ENCODE data around the gene SEPHS1.
A peak's percentile ranks its signal among the peaks of the same experiment; 100 is the strongest.

The SEPHS1 gene

DNA sequence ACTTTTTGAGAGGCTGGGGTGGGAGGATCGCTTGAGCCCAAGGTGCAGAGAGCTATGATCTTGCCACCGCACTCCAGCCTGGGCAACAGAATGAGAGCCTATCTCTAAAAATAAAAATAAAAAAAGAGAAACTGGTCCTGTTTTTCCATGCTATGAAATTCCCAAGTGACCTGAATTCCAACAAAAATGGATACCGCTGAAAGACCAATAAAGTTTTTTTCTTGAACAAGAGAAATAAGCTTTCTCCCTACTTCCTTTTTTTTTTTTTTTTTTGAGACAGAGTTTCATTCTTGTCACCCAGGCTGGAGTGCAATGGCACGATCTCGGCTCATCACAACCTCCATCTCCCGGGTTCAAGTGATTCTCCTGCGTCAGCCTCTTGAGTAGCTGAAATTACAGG lies 12.5 kb upstream of the SEPHS1 start:
- no peak overlapping the region for H3K4me3 ChIP-seq (ENCODE audit: low read depth, low read length)
- no peaks in the 10 kb centered on the region for H3K4me1 ChIP-seq (ENCODE audit: control insufficient read depth, insufficient read depth, low read length)
- no peaks in the 10 kb centered on the region for H3K27me3 ChIP-seq (ENCODE audit: control insufficient read depth, insufficient read depth, low read length)
- H3K27ac ChIP-seq (ENCODE audit: low read depth, low read length): no peak overlapping the region
- H3K9me3 ChIP-seq (ENCODE audit: control insufficient read depth, insufficient read depth, low read depth, low read length): no peaks in the 10 kb centered on the region
- no peaks in the 10 kb centered on the region for H3K36me3 ChIP-seq (ENCODE audit: control insufficient read depth, insufficient read depth, low read length)
- no peak overlapping the region for H3K9ac ChIP-seq (ENCODE audit: low read length)

DNA sequence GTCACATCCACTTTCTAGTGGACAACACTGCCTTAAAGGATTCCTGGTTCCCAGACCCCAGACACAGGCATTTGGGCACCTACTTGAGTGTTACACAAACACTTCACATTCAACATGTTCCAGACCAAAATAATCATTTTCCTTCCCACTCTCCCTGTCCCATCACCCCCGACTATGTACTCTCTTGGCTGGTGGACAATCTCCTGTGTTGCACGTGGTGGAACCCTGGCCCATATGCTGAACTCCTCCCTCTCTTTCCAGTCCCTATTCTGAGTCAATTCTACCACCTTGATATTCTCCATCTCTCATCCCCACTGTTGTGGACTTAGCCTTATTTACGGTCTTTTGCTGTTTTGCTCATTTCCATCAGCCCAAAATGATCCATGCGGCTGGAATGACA lies 8.3 kb upstream of the SEPHS1 start:
- Histone ChIP-seq H3K4me3 (ENCODE audit: low read depth, low read length) (no peak overlapping the region), H3K9ac (ENCODE audit: low read length) (no peak overlapping the region), H3K36me3 (ENCODE audit: control insufficient read depth, insufficient read depth, low read length) (no peaks in the 10 kb centered on the region), H3K27ac (ENCODE audit: low read depth, low read length) (no peak overlapping the region), H3K27me3 (ENCODE audit: control insufficient read depth, insufficient read depth, low read length) (peaks cover 9% of the 10 kb centered on the region; the same call in 1 of the 2 replicates), H3K4me1 (ENCODE audit: control insufficient read depth, insufficient read depth, low read length) (peaks cover 20% of the 10 kb centered on the region), H3K9me3 (ENCODE audit: control insufficient read depth, insufficient read depth, low read depth, low read length) (no peaks in the 10 kb centered on the region)

DNA sequence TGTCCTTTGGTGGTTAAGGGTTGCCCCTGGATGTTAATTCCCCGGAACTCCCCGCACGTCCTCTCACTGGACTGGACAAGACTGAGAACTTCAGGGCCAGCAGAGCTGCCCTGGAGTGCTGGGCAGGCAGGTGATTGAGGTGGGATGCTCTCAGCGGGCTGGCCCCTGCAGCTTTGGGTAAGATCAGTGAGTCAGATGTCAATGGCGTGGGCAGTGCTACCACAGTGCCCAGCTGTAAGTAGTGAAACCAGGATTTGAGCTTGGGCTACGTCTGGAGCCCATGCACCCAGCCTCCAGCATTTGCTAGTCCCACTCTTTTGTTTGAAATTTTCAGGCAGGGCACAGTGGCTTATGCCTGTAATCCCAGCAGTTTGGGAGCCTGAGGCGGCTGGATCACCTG lies 6.7 kb upstream of the SEPHS1 start:
- Histone ChIP-seq H3K36me3 (ENCODE audit: control insufficient read depth, insufficient read depth, low read length) (no peaks in the 10 kb centered on the region), H3K9ac (ENCODE audit: low read length) (no peak overlapping the region), H3K4me3 (ENCODE audit: low read depth, low read length) (no peak overlapping the region), H3K4me1 (ENCODE audit: control insufficient read depth, insufficient read depth, low read length) (peaks cover 35% of the 10 kb centered on the region), H3K9me3 (ENCODE audit: control insufficient read depth, insufficient read depth, low read depth, low read length) (no peaks in the 10 kb centered on the region), H3K27ac (ENCODE audit: low read depth, low read length) (no peak overlapping the region), H3K27me3 (ENCODE audit: control insufficient read depth, insufficient read depth, low read length) (peaks cover 22% of the 10 kb centered on the region; the same call in 1 of the 2 replicates)

DNA sequence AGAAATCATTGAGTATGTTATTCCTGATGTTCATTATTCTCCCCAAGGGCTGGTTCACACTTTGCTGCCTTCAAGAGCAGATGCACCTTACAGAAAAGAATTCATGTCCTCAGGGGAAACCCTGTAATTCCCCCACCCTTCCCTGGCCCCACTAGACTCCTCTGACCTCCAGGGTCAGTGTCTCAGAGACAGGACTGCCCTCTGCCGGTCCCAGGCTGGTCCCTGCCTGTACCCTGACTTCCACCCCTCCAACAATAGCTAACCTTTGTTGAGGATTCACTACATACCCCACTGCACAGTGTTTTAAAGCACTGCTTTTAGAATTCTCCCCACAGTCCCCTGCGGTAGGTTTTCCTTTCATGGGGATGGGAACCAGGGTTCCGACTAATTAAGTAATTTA lies 4.4 kb upstream of the SEPHS1 start:
- peaks cover 35% of the 10 kb centered on the region for H3K4me1 ChIP-seq (ENCODE audit: control insufficient read depth, insufficient read depth, low read length)
- H3K27ac ChIP-seq (ENCODE audit: low read depth, low read length): no peak overlapping the region; the same call in 1 of the 2 replicates
- peak overlapping the region; percentile 97 for H3K9ac ChIP-seq (ENCODE audit: low read length)
- H3K27me3 ChIP-seq (ENCODE audit: control insufficient read depth, insufficient read depth, low read length): peaks cover 22% of the 10 kb centered on the region; the same call in 1 of the 2 replicates
- peak overlapping the region; percentile 78; the same call in 1 of the 2 replicates for H3K4me3 ChIP-seq (ENCODE audit: low read depth, low read length)
- no peaks in the 10 kb centered on the region for H3K9me3 ChIP-seq (ENCODE audit: control insufficient read depth, insufficient read depth, low read depth, low read length)
- H3K36me3 ChIP-seq (ENCODE audit: control insufficient read depth, insufficient read depth, low read length): no peaks in the 10 kb centered on the region

DNA sequence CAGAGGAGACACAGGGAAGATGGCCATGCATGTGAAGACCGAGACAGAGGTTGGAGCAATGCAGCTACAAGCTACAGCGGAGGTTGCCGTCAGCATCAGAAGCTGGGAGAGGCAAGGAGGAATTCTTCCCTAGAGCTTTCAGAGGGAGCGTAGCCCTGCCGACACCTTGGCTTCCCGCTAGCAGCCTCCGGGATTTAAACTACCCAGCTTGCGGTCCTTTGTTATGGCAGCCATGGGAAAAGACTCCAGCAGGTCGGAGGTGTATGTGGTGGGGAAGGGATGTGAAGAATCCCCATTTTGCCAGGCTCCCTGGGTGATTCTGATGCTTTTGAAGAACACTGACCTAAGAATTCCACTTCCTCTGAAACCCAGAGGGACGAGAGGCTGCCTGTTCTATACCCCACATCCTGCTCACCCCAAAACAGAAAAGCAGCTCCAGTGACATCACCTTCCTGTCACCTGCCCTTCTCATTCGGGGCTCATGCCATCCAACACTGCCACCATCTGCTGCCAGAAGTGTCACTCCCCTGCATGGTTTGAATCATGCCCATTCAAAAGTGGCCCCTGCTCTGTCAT lies 3.3 kb upstream of the SEPHS1 start:
- Histone ChIP-seq H3K4me3 (ENCODE audit: low read depth, low read length) (peak overlapping the region; percentile 78), H3K9ac (ENCODE audit: low read length) (peak overlapping the region; percentile 97), H3K27ac (ENCODE audit: low read depth, low read length) (peak overlapping the region; percentile 96)

DNA sequence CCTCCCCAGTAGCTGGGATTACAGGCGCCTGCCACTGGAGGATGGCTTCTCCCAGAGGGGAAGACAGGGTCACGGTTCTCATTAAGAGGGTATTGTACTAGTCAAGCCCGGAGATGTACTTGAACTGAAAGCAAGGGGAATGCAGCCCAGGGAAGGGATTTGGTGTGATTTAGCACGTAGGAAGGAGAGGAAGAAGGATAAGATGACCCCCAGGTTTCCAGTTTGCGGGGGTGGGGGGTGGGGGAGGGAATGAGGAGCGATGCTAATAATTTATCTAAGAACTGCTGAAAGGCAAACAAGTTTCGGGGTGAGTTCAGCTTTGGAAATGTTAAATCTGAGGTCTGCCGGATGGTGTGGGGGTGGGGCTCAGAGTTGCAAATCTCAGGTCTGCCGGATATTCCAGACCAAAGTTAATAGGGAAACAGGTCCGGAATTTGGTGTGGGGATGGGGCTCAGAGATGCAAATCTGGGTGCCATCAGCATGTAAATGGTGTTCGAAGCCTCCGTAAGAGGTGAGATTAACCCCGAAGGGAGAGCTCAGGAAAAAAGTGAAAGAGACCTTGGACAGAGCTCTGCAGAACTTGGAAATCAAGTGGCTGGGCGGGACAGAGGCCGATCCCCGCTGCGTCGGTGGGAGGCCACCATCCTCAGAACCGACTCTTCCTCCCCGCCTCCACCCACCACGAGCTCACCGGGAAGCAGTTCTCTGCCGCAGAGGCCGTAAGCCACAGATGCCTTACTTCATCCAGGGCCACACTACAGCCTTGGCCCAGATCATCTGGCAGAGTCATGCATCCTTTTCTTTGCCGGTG lies 1.6 kb upstream of the SEPHS1 start:
- 0 out of 2 replicates have a peak, but pooled peaks cover 5% of the 10 kb centered on the region for H3K36me3 ChIP-seq (ENCODE audit: control insufficient read depth, insufficient read depth, low read length)
- peaks cover 46% of the 10 kb centered on the region for H3K4me1 ChIP-seq (ENCODE audit: control insufficient read depth, insufficient read depth, low read length)
- H3K27me3 ChIP-seq (ENCODE audit: control insufficient read depth, insufficient read depth, low read length): peaks cover 22% of the 10 kb centered on the region; the same call in 1 of the 2 replicates
- H3K9ac ChIP-seq (ENCODE audit: low read length): peak overlapping the region; percentile 97
- H3K27ac ChIP-seq (ENCODE audit: low read depth, low read length): peak overlapping the region; percentile 99
- peak overlapping the region; percentile 78 for H3K4me3 ChIP-seq (ENCODE audit: low read depth, low read length)
- H3K9me3 ChIP-seq (ENCODE audit: control insufficient read depth, insufficient read depth, low read depth, low read length): no peaks in the 10 kb centered on the region

More for the DNA sequence above, 3.3 kb upstream of the SEPHS1 start:
- Histone ChIP-seq H3K9me3 (ENCODE audit: control insufficient read depth, insufficient read depth, low read depth, low read length) (no peaks in the 10 kb centered on the region), H3K4me1 (ENCODE audit: control insufficient read depth, insufficient read depth, low read length) (peaks cover 35% of the 10 kb centered on the region), H3K27me3 (ENCODE audit: control insufficient read depth, insufficient read depth, low read length) (peaks cover 22% of the 10 kb centered on the region; the same call in 1 of the 2 replicates), H3K36me3 (ENCODE audit: control insufficient read depth, insufficient read depth, low read length) (no peaks in the 10 kb centered on the region)

DNA sequence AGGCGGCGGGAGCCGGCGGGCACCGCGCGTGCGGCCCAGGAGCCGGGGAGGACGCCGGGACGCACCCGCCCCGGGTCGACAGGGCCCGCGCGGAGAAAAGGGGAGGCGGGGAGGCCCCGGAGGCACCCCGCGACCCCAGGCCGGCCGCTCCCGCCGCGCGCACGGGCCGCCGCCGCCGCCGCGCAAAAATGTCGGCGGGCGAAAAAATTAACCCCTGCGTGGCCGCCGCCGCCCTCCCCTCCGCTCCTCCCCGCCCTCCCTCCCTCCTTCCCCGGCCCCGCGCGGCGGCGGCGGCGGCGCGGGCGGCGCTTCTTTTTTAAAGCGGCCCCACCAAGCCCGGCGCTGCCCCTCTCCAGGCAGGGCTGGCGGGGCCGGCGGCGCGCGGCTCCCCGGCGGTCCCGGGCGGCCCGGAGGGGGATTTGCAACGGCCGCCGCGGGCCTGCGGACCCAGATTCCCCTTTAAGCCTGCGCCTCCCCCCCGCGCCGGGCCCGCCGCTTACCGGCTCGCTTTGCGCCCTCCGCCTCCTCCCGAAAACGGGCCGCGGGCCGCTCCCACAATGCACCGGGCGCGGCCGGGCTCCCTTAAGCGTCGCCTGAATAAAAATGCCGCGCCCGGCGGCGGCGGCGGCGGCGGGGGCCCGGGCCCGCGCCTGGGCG lies 465 bp downstream of the SEPHS1 start:
- H3K4me3 ChIP-seq (ENCODE audit: low read depth, low read length): peak overlapping the region; percentile 82
- H3K27ac ChIP-seq (ENCODE audit: low read depth, low read length): no peak overlapping the region
- H3K4me1 ChIP-seq (ENCODE audit: control insufficient read depth, insufficient read depth, low read length): peaks cover 42% of the 10 kb centered on the region
- H3K9ac ChIP-seq (ENCODE audit: low read length): peak overlapping the region; percentile 92
- no peaks in the 10 kb centered on the region for H3K9me3 ChIP-seq (ENCODE audit: control insufficient read depth, insufficient read depth, low read depth, low read length)
- peaks cover 22% of the 10 kb centered on the region; the same call in 1 of the 2 replicates for H3K27me3 ChIP-seq (ENCODE audit: control insufficient read depth, insufficient read depth, low read length)
- peaks cover 24% of the 10 kb centered on the region for H3K36me3 ChIP-seq (ENCODE audit: control insufficient read depth, insufficient read depth, low read length)

DNA sequence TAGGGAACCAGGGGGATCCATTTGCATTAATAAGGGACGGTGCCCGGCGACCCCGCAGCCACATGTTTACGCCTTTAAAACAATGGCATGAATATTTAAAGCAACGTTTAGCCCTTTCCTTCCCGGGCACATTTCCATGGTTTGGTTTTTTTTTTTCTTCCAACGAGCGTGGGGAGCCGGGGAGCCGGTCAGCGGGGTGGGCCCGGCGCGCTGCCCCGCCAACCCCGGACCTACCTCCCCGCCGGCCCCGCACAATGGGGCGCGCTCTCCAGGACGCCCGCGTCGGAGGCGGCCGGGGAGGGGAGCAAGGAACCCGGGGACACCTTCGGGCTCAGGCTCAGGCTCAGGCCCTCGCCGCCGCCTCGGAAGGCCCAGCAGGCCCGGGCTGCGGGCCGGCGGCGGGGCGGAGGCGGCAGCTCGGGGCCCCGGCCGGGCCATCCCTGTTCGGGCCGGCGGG lies 1.0 kb downstream of the SEPHS1 start:
- Histone ChIP-seq H3K9me3 (ENCODE audit: control insufficient read depth, insufficient read depth, low read depth, low read length) (no peaks in the 10 kb centered on the region), H3K4me1 (ENCODE audit: control insufficient read depth, insufficient read depth, low read length) (peaks cover 36% of the 10 kb centered on the region), H3K27ac (ENCODE audit: low read depth, low read length) (peak overlapping the region; percentile 97), H3K36me3 (ENCODE audit: control insufficient read depth, insufficient read depth, low read length) (peaks cover 29% of the 10 kb centered on the region), H3K4me3 (ENCODE audit: low read depth, low read length) (peak overlapping the region; percentile 82), H3K9ac (ENCODE audit: low read length) (peak overlapping the region; percentile 92), H3K27me3 (ENCODE audit: control insufficient read depth, insufficient read depth, low read length) (peaks cover 21% of the 10 kb centered on the region; the same call in 1 of the 2 replicates)

DNA sequence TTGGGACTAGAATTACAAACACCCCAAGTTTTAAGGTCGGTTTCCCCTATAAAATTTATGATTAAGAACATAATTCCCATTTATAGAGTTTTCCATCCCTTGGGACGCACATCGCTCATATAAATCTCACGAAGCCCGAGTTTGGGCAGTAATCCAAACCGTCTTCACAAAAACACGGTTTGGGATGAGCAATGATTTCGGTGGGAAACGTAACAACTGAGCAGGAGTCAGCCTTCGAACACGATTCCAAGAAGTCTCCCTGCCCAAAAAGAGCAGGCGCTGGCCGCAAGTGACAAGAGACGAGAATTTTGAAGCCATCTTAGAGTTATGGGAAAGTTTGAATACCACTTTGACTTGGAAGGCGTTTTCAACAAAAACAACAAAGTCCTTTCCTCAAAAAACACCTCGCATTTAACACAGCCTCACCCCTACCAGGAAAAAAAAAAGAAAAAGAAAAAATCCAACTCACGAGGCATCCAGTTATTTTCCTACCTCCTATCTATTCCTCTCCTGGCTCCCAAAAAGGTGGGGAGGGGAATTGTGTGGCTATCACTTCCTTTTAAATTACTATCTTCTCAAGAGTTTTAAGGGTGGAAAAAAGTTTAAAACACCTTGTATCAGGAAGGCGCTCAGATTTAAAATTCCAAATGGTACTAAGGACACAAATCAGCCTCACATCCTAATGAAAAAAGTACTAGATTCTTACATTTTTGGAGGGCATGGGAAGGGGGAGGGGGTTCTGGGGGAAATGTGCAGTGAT lies 1.6 kb downstream of the SEPHS1 start:
- Histone ChIP-seq H3K9ac (ENCODE audit: low read length) (peak overlapping the region; percentile 92), H3K27ac (ENCODE audit: low read depth, low read length) (peak overlapping the region; percentile 97), H3K4me3 (ENCODE audit: low read depth, low read length) (peak overlapping the region; percentile 82), H3K36me3 (ENCODE audit: control insufficient read depth, insufficient read depth, low read length) (peaks cover 29% of the 10 kb centered on the region), H3K4me1 (ENCODE audit: control insufficient read depth, insufficient read depth, low read length) (peaks cover 34% of the 10 kb centered on the region), H3K9me3 (ENCODE audit: control insufficient read depth, insufficient read depth, low read depth, low read length) (no peaks in the 10 kb centered on the region), H3K27me3 (ENCODE audit: control insufficient read depth, insufficient read depth, low read length) (peaks cover 15% of the 10 kb centered on the region; the same call in 1 of the 2 replicates)

DNA sequence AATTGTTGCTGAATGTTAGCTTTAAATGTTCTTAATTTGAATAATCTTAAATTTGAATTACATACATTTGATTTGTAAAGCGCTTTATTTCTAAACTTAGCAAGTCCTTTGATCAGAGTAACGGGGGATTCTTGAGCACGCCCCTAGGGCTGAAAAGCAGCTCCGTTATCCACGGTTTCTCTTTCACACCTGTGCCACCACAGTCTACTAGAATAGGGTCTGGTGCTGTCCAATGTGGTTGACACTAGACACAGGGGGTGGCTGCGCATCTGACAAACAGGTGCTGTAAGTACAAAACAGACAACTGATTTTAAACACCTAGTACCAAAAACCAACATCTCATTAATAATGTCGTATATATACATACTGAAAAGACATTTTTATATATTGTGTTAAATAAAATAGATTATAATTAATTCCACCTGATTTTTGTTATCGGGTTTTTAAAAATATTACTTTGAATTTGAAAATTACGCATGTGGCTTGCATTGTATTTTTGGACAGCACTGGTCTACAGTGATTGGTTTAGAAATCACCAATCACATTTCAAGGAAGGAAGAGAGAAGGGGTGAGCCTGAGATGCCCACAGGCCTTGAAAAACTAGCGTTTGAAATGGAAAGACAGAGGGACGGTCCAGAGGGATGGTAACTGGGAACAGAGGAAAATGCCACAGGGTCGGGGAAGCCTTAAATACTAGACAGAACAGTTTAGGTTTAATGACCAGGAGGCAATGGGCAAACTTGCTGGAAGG lies 7.3 kb downstream of the SEPHS1 start:
- Histone ChIP-seq H3K36me3 (ENCODE audit: control insufficient read depth, insufficient read depth, low read length) (peaks cover 82% of the 10 kb centered on the region), H3K9me3 (ENCODE audit: control insufficient read depth, insufficient read depth, low read depth, low read length) (no peaks in the 10 kb centered on the region), H3K27ac (ENCODE audit: low read depth, low read length) (no peak overlapping the region), H3K4me1 (ENCODE audit: control insufficient read depth, insufficient read depth, low read length) (peaks cover 35% of the 10 kb centered on the region), H3K9ac (ENCODE audit: low read length) (no peak overlapping the region), H3K27me3 (ENCODE audit: control insufficient read depth, insufficient read depth, low read length) (no peaks in the 10 kb centered on the region), H3K4me3 (ENCODE audit: low read depth, low read length) (no peak overlapping the region)

Measured in HUES6 (cell line).